Lower lobe of right lung (tissue), 2 donors: ENCODE results near the gene CNNM4. TPM values are rescaled to one million over a fixed set of nuclear protein-coding genes. Genes with fewer than 3 reads are reported as not detected.
A peak's percentile ranks its signal among the peaks of the same experiment; 100 is the strongest.

Experiments
- ATAC-seq, 2 donors: fragments of 200-7000 bp; cut with Tn5 transposase; one replicate each; pipeline ENCODE4 v1.9.1; 2020 to 2022; ENCODE audit warnings: mild to moderate bottlenecking in 2 of 2, moderate library complexity in 2 of 2
- DNase-seq: peaks from one replicate; pipeline ENCODE4 v3.0.0-alpha.2; 2020
- H3K27ac ChIP-seq: fragments of 200-600 bp; one replicate; pipeline ENCODE4 v1.8.0; 2022
- H3K27me3 ChIP-seq: fragments of 200-600 bp; one replicate; pipeline ENCODE4 v1.8.0; 2022; ENCODE audit warnings: low read depth
- H3K36me3 ChIP-seq: fragments of 200-600 bp; one replicate; pipeline ENCODE4 v1.8.0; 2022; ENCODE audit warnings: mild to moderate bottlenecking
- H3K4me1 ChIP-seq: fragments of 200-600 bp; one replicate; pipeline ENCODE4 v1.8.0; 2022
- H3K4me3 ChIP-seq: fragments of 200-600 bp; one replicate; pipeline ENCODE4 v1.8.0; 2022; ENCODE audit warnings: mild to moderate bottlenecking
- H3K9me3 ChIP-seq: fragments of 200-600 bp; one replicate; pipeline ENCODE4 v1.8.0; 2022
- CTCF ChIP-seq: fragments of 200-600 bp; IDR thresholded peaks from one replicate; pipeline ENCODE4 v1.8.0; 2022; ENCODE audit warnings: antibody characterized with exemption, mild to moderate bottlenecking
- intact Hi-C: fragments of 100-400 bp; cut with DNase I; formaldehyde crosslinking; loops from one replicate; pipeline ENCODE4 v1.11.0; 2022
- long read RNA-seq: library from polyadenylated mRNA; unstranded; transcript quantifications from one replicate; pipeline ENCODE4 v2.0.0, GENCODE V29; 2021
- total RNA-seq: library from RNA; stranded (reverse); fragmentation: NEBNext Ultra II Directional; extraction: Animal tissue kit (Norgen Biotek cat#: 25700); gene quantifications from one replicate; pipeline ENCODE4 v1.2.1, GENCODE V29; 2021
- donor health status: DM: no; HTN: yes; CAD: no; lungs with severe emphysema.

The CNNM4 gene
- total RNA-seq, result 15.7 TPM
- long read RNA-seq, full-length matches to known transcripts, result 4 of 15 reads
- long read RNA-seq, partial matches to known transcripts, result 3 of 15 reads
- long read RNA-seq, other reads (novel, unspliced or antisense), result 8 of 15 reads

GRCh38 chr2:96760036-96760985, at the start of gene CNNM4:
CNNM4 (plus strand) TSS chr2:96760902; CDS start chr2:96761000, 98 bp downstream.
- ATAC-seq, result peak; percentile 95 to 96
- Histone ChIP-seq H3K36me3 (no peaks in the 10 kb centered on the region), H3K9me3 (no peaks in the 10 kb centered on the region), H3K27ac (peak within 1 kb of the TSS; percentile 83), H3K4me3 (peak within 1 kb of the TSS; percentile 83), H3K4me1 (peaks cover 47% of the 10 kb centered on the region), H3K27me3 (no peaks in the 10 kb centered on the region)
- no peak for TF ChIP-seq CTCF
- intact Hi-C loops, result no loop called here
- DNase-seq, result peak; percentile 98

GRCh38 chr2:96710985-96711384, 49.7 kb upstream of the CNNM4 start:
- H3K27ac ChIP-seq, result no peak overlapping the region
- no peaks in the 10 kb centered on the region for H3K4me1 ChIP-seq
- intact Hi-C loops, result no loop called here
- H3K27me3 ChIP-seq, result no peaks in the 10 kb centered on the region
- H3K36me3 ChIP-seq, result peaks cover 77% of the 10 kb centered on the region
- H3K9me3 ChIP-seq, result no peaks in the 10 kb centered on the region
- TF ChIP-seq CTCF, result no peak
- H3K4me3 ChIP-seq, result no peak overlapping the region
- ATAC-seq (no peak), DNase-seq (no peak)

- no peak overlapping the region for H3K4me3 ChIP-seq
- H3K9me3 ChIP-seq, result no peaks in the 10 kb centered on the region
- intact Hi-C loops, result no loop called here
- no peak for TF ChIP-seq CTCF
- peaks cover 44% of the 10 kb centered on the region for H3K36me3 ChIP-seq
- DNase-seq (no peak), ATAC-seq (no peak)
- no peaks in the 10 kb centered on the region for H3K4me1 ChIP-seq
- no peaks in the 10 kb centered on the region for H3K27me3 ChIP-seq
- H3K27ac ChIP-seq, result no peak overlapping the region
Observed at GRCh38 chr2:96715658-96716057, 45.0 kb upstream of the CNNM4 start.

GRCh38 chr2:96716388-96716787, 44.3 kb upstream of the CNNM4 start:
- ATAC-seq (no peak), DNase-seq (no peak)
- Histone ChIP-seq H3K27ac (no peak overlapping the region), H3K36me3 (peaks cover 37% of the 10 kb centered on the region), H3K4me1 (no peaks in the 10 kb centered on the region), H3K9me3 (no peaks in the 10 kb centered on the region), H3K27me3 (no peaks in the 10 kb centered on the region), H3K4me3 (no peak overlapping the region)
- no peak for TF ChIP-seq CTCF
- intact Hi-C loops, result no loop called here

GRCh38 chr2:96726131-96726530, 34.6 kb upstream of the CNNM4 start:
- intact Hi-C loops, result no loop called here
- Histone ChIP-seq H3K4me3 (no peak overlapping the region), H3K4me1 (no peaks in the 10 kb centered on the region), H3K27ac (no peak overlapping the region), H3K27me3 (no peaks in the 10 kb centered on the region), H3K9me3 (no peaks in the 10 kb centered on the region), H3K36me3 (peaks cover 64% of the 10 kb centered on the region)
- ATAC-seq (no peak), DNase-seq (no peak)
- TF ChIP-seq CTCF, result no peak
